Trophoblast cell (in vitro differentiated cells and primary cell): ENCODE data around the gene STK10.

Experiments
- DNase-seq, 2 donors: peaks; one replicate each; pipeline ENCODE4 v3.0.0-alpha.2; 2016
- H2AFZ ChIP-seq: 2 replicates; pipeline ENCODE4 v1.6.1; 2013; ENCODE audit warnings: low read length, moderate library complexity, mild to moderate bottlenecking; ENCODE audit not compliant: insufficient read depth, poor library complexity
- H2AK5ac ChIP-seq: 2 replicates; pipeline ENCODE4 v1.6.1; 2013; ENCODE audit warnings: mild to moderate bottlenecking, low read length
- H2BK120ac ChIP-seq: 2 replicates; pipeline ENCODE4 v1.6.1; 2013; ENCODE audit warnings: low read length, mild to moderate bottlenecking, moderate library complexity; ENCODE audit not compliant: insufficient read depth, poor library complexity
- H2BK12ac ChIP-seq: 2 replicates; pipeline ENCODE4 v1.6.1; 2013; ENCODE audit warnings: mild to moderate bottlenecking, low read length, moderate library complexity
- H2BK5ac ChIP-seq: 2 replicates; pipeline ENCODE4 v1.6.1; 2013; ENCODE audit warnings: low read length, low read depth, moderate library complexity, mild to moderate bottlenecking; ENCODE audit not compliant: poor library complexity
- H3K14ac ChIP-seq: 2 replicates; pipeline ENCODE4 v1.6.1; 2013; ENCODE audit warnings: mild to moderate bottlenecking, low read length
- H3K18ac ChIP-seq: 2 replicates; pipeline ENCODE4 v1.6.1; 2013; ENCODE audit warnings: mild to moderate bottlenecking, low read length
- H3K23ac ChIP-seq: 2 replicates; pipeline ENCODE4 v1.6.1; 2013; ENCODE audit warnings: low read length
- H3K27ac ChIP-seq: 2 replicates; pipeline ENCODE4 v1.5.1; 2013; ENCODE audit warnings: low read depth, mild to moderate bottlenecking, inconsistent platforms, low read length, moderate library complexity
- H3K27me3 ChIP-seq: 2 replicates; pipeline ENCODE4 v1.6.1; 2013; ENCODE audit warnings: inconsistent platforms, mild to moderate bottlenecking, low read length, moderate library complexity; ENCODE audit not compliant: insufficient read depth
- H3K36me3 ChIP-seq, 2 experiments: 1 replicate in 1 of 2; 2 replicates in 1 of 2; pipeline ENCODE4 v1.6.1; 2013; ENCODE audit warnings: low read length in 2 of 2, mild to moderate bottlenecking in 2 of 2, moderate library complexity in 1 of 2; ENCODE audit not compliant: insufficient read depth in 2 of 2, control insufficient read depth in 1 of 2
- H3K4ac ChIP-seq: 2 replicates; pipeline ENCODE4 v1.6.1; 2013; ENCODE audit warnings: low read depth, mild to moderate bottlenecking, low read length, moderate library complexity
- H3K4me1 ChIP-seq, 2 experiments: 1 replicate in 1 of 2; 2 replicates in 1 of 2; pipeline ENCODE4 v1.6.1; 2013; ENCODE audit warnings: low read length in 2 of 2, mild to moderate bottlenecking in 2 of 2, moderate library complexity in 1 of 2; ENCODE audit not compliant: insufficient read depth in 2 of 2, control insufficient read depth in 1 of 2
- H3K4me2 ChIP-seq: 2 replicates; pipeline ENCODE4 v1.6.1; 2013; ENCODE audit warnings: inconsistent platforms, mild to moderate bottlenecking, low read length, moderate library complexity
- H3K4me3 ChIP-seq: 2 replicates; pipeline ENCODE4 v1.5.1; 2013; ENCODE audit warnings: mild to moderate bottlenecking, low read depth, low read length, inconsistent platforms
- H3K79me1 ChIP-seq: one replicate; pipeline ENCODE4 v1.6.1; 2013; ENCODE audit warnings: low read length
- H3K79me2 ChIP-seq: 2 replicates; pipeline ENCODE4 v1.6.1; 2013; ENCODE audit warnings: low read length, mild to moderate bottlenecking; ENCODE audit not compliant: control insufficient read depth, insufficient read depth, poor library complexity
- H3K9ac ChIP-seq: 2 replicates; pipeline ENCODE4 v1.6.1; 2013; ENCODE audit warnings: mild to moderate bottlenecking, low read length
- H3K9me3 ChIP-seq: 2 replicates; pipeline ENCODE4 v1.6.1; 2013; ENCODE audit warnings: low read depth, mild to moderate bottlenecking, control low read depth, inconsistent platforms, low read length; ENCODE audit not compliant: insufficient read depth
- H4K12ac ChIP-seq: 2 replicates; pipeline ENCODE4 v1.6.1; 2013; ENCODE audit warnings: low read depth, mild to moderate bottlenecking, low read length, moderate library complexity
- H4K8ac ChIP-seq: 2 replicates; pipeline ENCODE4 v1.6.1; 2013; ENCODE audit warnings: low read depth, mild to moderate bottlenecking, low read length, moderate library complexity
- H4K91ac ChIP-seq: one replicate; pipeline ENCODE4 v1.6.1; 2013; ENCODE audit warnings: low read depth, mild to moderate bottlenecking, low read length, moderate library complexity
- WGBS: extraction: QIAGEN DNeasy Blood & Tissue Kit; methylation state at CpG from one replicate; pipeline ENCODE4 v1.1.7; 2013; ENCODE audit warnings: missing lambda C conversion rate; ENCODE audit not compliant: insufficient read length, insufficient coverage; ENCODE audit errors: extremely low coverage; 5-methylcytosine and 5-hydroxymethylcytosine counted together

The STK10 gene

DNA sequence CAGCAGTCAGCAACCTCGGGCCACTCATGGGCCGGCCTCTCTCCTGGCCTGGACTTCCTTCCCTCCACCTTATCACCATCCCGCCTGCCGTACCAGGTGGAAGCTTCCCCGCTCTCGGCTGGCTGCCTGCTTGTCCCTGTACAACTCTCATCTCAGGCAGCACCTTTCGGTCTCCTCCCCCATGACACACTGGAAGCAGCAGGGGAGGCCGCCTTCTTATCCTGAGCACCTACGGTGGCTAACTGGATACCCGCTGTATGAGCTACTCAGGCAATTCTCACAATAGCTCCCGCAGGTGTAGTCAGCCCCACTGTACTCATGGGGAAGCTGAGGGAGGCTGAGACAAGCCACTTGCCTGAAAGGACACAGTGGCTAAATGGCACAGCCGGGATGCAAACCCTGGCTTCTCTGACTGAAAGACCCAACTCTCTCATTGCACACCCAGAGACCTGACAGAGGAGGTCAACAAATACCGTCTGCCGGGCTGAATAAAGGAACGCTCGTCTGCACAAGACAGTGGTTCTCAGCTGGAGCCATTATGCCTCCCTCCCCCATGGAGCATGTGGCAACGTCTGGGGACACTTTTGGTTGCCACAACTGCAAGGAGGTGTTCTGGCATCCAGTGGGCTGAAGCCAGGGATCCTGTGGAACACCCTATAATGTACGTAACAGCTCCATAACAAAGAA, 9.6 kb downstream of the STK10 start:
- Histone ChIP-seq H4K8ac (no peak overlapping the region), H3K4me1 (peaks cover 20 to 32% of the 10 kb centered on the region in 2 experiments), H3K4me3 (no peak overlapping the region), H3K79me2 (peaks cover 5% of the 10 kb centered on the region), H3K27ac (no peak overlapping the region), H3K4ac (peak overlapping the region; percentile 17), H4K12ac (no peak overlapping the region), H3K9me3 (peaks cover 2% of the 10 kb centered on the region), H2AFZ (no peak overlapping the region), H3K36me3 (peaks cover 2 to 7% of the 10 kb centered on the region in 2 experiments), H3K9ac (no peak overlapping the region), H2BK120ac (no peak overlapping the region), H2AK5ac (no peak overlapping the region), H2BK12ac (peak overlapping the region; percentile 6), H3K27me3 (no peaks in the 10 kb centered on the region), H3K14ac (no peak overlapping the region), H3K23ac (no peak overlapping the region), H2BK5ac (no peak overlapping the region), H3K18ac (no peak overlapping the region), H3K4me2 (no peak overlapping the region), H3K79me1 (peaks cover 7% of the 10 kb centered on the region), H4K91ac (no peak overlapping the region)
- peak; percentile 36 to 54 for DNase-seq
- WGBS: no CpG with 5 or more reads among the region's 18 CpGs

DNA sequence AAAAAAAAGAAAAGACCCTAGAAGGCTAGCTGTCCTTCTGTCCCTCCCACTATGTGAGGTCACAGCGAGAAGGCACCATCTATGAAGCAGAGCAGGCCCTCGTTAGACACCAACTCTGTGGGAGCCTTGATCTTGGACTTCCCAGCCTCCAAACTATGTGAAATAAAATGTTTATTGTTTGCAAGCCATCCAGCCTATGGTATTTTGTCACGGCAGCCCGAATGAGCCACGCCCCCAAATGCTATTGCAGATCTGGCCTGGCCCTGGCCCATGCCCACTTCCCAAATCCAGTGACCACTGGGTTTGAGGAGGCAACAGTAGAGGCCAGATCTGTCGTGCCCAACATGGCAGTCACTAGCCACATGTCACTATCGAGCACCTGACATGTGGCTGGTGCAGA, 10.8 kb downstream of the STK10 start:
- no peak overlapping the region for H2BK5ac ChIP-seq
- no peak overlapping the region for H3K14ac ChIP-seq
- H4K91ac ChIP-seq: no peak overlapping the region
- WGBS: no CpG with 5 or more reads among the region's 7 CpGs
- H2AK5ac ChIP-seq: no peak overlapping the region
- no peak overlapping the region for H3K18ac ChIP-seq
- no peak overlapping the region for H3K9ac ChIP-seq
- peaks cover 10% of the 10 kb centered on the region for H3K79me2 ChIP-seq
- no peak overlapping the region for H2BK12ac ChIP-seq
- no peak overlapping the region for H3K23ac ChIP-seq
- H3K27me3 ChIP-seq: no peaks in the 10 kb centered on the region
- H2BK120ac ChIP-seq: no peak overlapping the region
- peak overlapping the region; percentile 13 for H3K4ac ChIP-seq
- peaks cover 25 to 35% of the 10 kb centered on the region in 2 experiments for H3K4me1 ChIP-seq
- H3K9me3 ChIP-seq: peaks cover 2% of the 10 kb centered on the region
- H3K4me2 ChIP-seq: no peak overlapping the region
- no peak overlapping the region for H3K27ac ChIP-seq
- no peak overlapping the region for H4K12ac ChIP-seq
- H3K36me3 ChIP-seq: peaks cover 2 to 10% of the 10 kb centered on the region in 2 experiments
- H4K8ac ChIP-seq: no peak overlapping the region
- no peak overlapping the region for H3K4me3 ChIP-seq
- peaks cover 7% of the 10 kb centered on the region for H3K79me1 ChIP-seq
- no peak overlapping the region for H2AFZ ChIP-seq
- DNase-seq: peak in 1 of 2 donors; percentile 15

DNA sequence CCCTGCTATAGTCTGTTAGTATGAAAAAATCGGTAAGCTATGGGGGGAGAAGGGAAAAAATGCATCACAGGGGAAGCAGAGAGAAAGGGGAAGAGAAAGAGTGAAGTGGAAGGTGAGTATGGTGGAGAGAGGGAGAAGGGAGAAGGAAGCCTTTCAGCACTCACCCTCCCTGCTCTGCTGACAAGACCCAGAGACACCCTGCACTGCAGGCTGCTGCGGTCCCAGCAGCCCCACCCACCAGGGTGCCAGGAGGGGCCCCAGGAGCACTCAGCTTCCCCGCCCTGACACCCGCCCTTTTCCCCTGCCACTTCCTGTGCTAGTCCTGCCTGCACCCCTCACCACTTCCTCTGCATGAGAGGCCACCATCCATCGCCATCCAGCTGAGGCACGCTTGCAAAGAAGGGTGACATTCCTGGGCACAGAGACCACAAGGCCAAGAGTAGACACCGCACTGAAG, 12.7 kb downstream of the STK10 start:
- Histone ChIP-seq H3K23ac (no peak overlapping the region), H4K91ac (no peak overlapping the region), H4K12ac (no peak overlapping the region), H3K4me3 (no peak overlapping the region), H3K79me1 (peaks cover 7% of the 10 kb centered on the region), H2AK5ac (no peak overlapping the region), H3K14ac (no peak overlapping the region), H2BK5ac (no peak overlapping the region), H3K79me2 (peaks cover 10% of the 10 kb centered on the region), H3K4ac (no peak overlapping the region), H3K9me3 (no peaks in the 10 kb centered on the region), H3K36me3 (peaks cover 0 to 9% of the 10 kb centered on the region in 2 experiments), H4K8ac (no peak overlapping the region), H3K4me1 (peaks cover 25 to 34% of the 10 kb centered on the region in 2 experiments), H3K18ac (no peak overlapping the region), H3K27me3 (no peaks in the 10 kb centered on the region), H3K27ac (no peak overlapping the region), H3K4me2 (no peak overlapping the region), H2BK120ac (no peak overlapping the region), H2BK12ac (no peak overlapping the region), H2AFZ (no peak overlapping the region), H3K9ac (no peak overlapping the region)
- WGBS: no CpG with 5 or more reads among the region's 7 CpGs
- DNase-seq: no peak

DNA sequence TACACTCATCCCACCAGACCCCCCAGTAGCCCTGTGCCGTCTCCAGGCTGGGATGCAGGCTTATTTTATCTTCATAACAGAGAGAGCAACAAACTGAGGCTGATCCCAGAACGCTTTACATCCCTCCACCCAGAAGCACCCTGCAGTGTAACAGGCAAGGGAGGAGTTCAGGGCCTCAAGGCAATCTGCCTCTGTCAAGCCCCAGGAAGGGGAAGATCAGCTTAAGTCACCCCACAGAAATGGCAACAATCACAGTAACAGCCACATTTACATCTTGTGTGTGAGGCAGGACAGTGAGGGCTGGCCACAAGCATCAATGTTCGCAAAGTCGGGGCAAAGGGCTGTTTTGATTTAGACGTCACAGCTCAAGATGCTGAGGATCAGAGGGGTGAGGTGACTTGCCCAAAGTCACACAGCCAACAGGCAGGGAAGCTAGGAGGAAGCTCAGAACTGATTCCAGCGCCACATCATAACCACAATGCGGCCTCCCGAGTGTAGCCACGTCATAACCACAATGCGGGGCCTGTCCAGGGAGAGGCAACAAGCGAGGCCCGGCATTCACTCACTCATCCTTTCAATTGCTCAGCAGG, 14.4 kb downstream of the STK10 start:
- no peak overlapping the region for H2BK120ac ChIP-seq
- no peak overlapping the region for H3K4me3 ChIP-seq
- H3K36me3 ChIP-seq: peaks cover 0 to 11% of the 10 kb centered on the region in 2 experiments
- H3K79me1 ChIP-seq: no peaks in the 10 kb centered on the region
- H3K27ac ChIP-seq: no peak overlapping the region
- H4K12ac ChIP-seq: no peak overlapping the region
- no peaks in the 10 kb centered on the region for H3K27me3 ChIP-seq
- H3K4me2 ChIP-seq: no peak overlapping the region
- peak overlapping the region; percentile 11 for H3K9ac ChIP-seq
- no peak overlapping the region for H4K91ac ChIP-seq
- H4K8ac ChIP-seq: no peak overlapping the region
- H3K14ac ChIP-seq: peak overlapping the region; percentile 18
- no peak overlapping the region for H2BK5ac ChIP-seq
- no peaks in the 10 kb centered on the region for H3K9me3 ChIP-seq
- peaks cover 12% of the 10 kb centered on the region for H3K79me2 ChIP-seq
- no peak overlapping the region for H2AFZ ChIP-seq
- peak overlapping the region; percentile 17 for H3K18ac ChIP-seq
- no peak overlapping the region for H2AK5ac ChIP-seq
- H2BK12ac ChIP-seq: no peak overlapping the region
- peaks cover 18 to 20% of the 10 kb centered on the region in 2 experiments for H3K4me1 ChIP-seq
- no peak overlapping the region for H3K23ac ChIP-seq
- peak overlapping the region; percentile 29 for H3K4ac ChIP-seq
- DNase-seq: peak; percentile 77 to 82
- WGBS: no CpG with 5 or more reads among the region's 12 CpGs
